Activated T-cell treated with anti-CD3 and anti-CD28 coated beads for 1 hour (primary cell): Measurements from ENCODE around the gene PBX1.
"Not testable (repeated sequence)": the region's sequence is repeated elsewhere in the genome, so short reads cannot be mapped to it uniquely, and the experiment has no call there.

ENCODE experiments used
- DNase-seq: peaks from one replicate; pipeline ENCODE4 v3.0.0-alpha.2; 2020; ENCODE audit warnings: low read depth

The PBX1 gene

DNA sequence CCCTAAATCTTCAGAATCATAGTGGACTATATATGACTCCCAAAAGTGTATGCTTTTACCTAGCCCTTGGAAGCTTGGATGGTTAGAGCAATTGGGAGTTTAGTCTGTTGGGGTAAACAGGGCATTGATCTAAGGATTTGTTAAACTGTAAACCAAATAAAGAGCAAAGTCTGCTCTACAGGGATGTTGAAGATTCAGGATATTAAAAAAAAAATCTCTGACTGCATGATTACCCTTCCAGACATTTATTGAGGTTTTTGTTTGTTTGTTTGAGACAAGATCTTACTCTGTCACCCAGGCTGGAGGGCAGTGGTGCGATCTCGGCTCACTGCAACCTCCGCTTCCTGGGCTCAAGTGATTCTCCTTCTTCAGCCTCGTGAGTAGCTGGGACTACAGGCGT, 31.6 kb downstream of the PBX1 start:
- DNase-seq = no peak

DNA sequence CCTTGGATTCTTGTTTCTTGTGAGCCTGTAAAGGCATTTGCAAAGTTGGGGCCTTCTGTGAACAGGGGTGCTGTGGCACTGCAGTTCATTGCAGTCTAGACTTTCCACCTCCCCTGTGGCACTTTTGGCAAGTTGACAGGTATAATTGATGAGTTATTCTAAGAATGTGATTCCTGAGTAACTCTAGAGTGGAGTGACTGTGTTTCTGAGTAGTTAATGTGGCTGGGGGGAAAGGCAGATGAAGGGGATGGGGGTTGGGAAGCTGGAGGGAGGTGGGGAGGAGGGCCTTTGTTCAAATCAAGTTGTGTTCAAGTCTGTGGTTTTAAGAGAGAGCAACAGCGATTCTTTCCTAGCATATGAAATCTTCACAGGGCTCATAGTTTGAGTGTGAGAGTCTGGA, 32.9 kb downstream of the PBX1 start:
- DNase-seq = no peak

DNA sequence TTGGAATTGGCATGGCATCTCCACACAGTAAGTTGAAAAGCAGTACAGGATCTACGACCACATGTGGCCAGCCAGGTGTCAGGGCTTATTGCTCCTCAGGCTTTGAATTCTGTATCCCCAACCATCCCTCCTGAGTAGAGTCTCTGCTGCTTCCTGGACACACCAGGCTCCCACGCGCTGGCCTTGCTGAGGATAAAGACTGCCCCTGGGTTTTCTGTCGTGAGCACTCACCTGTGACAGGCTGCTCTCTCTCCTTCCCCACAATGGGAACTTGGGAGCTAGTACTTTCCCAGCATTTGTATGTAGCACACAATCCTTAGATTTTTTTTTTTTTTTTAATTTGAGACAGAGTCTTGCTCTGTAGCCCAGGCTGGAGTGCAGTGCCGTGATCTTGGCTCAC, 33.6 kb downstream of the PBX1 start:
- DNase-seq = no peak

DNA sequence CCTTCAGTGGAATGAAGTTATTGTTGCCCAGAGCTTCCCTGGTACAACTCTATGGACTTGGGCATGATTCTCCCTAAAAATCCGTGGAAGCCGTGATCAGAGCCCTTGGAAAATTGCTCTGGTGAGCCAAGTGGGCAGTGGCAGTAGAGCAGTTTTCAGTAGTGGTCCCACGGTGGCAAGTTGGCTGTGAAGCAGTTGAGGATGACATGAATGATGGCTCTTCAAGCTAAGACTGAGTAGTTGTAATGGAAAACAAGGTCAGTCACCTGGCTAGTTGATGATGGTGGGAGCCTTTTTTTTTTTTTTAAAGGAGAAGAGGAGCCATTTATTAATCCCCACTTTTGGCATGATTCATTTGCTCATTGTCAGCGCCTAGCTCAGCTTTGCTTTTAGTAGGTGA, 36.2 kb downstream of the PBX1 start:
- DNase-seq = no peak

DNA sequence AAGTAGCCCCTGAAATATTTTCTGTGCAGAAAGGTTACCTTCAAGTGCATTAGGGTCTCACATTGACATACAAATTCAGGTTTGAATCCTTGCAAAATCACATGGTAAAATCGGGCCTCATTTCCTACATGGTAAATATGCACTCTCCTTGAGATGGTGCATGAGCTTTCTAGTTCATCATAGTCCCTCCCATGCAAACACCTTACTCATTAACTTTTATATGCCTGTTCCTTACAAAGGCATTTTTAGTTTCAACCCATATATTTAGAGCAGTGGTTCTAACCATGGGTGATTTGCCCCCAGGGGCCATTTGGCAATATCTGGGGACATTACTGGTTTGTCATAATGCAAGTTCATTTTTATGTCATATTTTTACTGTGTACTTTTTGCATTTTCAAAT, 37.2 kb downstream of the PBX1 start:
- no peak for DNase-seq

DNA sequence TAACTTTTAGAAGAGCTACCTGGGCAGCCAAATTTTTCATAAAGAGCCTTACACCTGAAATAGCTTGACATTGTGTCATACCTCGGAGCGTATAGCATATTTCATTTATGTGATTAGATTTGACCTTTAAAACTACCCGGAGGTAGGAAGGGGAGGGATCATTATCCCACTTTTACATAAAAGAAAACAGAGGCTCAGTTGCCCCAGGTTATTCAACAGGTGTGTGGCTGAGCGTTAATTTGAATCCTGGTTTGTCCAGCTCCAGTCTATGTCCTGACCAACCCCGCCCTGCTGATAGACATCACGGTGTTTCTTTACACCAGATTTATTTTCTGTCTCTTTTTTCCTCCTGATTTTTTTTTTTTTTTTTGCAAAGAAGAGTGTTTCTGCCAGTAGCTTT, 39.7 kb downstream of the PBX1 start:
- no peak for DNase-seq

DNA sequence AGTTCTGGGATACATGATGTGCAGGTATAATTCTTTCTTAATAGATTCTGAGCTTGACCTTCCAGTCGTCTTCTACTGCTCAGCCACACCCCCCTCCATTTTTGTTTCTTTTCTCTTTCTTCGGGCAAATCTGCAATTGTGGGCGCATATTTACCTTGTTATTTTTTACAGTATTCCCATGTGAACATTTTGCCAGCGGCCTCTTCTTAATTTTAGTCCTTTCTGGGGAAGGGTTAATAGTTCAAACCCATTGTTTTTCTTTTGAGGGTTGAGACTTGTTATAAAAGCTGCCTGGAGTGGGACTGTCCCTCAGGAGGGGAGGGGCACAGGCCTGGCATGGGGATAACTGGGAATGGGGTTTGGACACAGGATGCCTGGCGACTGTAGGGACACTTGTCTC, 40.3 kb downstream of the PBX1 start:
- DNase-seq = no peak

DNA sequence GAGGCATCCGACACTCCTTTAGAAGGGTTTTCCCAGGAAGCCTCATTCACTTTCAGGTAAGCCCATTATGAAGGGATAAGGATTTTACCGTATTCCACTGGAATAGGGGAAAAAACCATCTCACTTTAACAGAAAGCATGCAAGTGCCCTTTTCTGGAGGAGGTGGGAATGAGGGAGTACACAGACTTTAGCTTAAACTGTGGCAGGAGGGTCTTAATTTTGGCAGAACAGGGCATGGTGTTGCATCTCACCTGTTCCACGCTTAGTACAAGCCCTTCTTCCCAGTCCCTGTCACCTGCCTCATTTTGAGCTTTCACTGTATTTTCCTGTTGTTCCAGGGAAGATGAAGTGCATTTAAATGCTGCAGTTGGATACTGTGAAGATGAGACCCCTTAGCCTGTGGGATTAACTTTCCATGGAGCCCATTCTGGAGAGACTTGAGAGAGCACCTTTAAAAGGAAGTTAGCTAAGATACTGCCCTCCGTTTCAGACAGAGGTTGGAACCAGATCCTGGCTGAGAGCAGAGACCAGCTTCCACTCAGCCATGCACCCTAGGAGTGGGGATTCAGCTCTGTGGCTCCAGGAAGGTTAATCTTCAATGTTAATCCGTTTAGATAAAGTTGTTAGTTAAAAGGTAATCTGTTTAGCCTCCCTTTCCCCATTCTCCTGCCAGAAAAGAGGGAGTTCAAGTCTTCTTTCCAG, 42.6 kb downstream of the PBX1 start:
- no peak for DNase-seq

DNA sequence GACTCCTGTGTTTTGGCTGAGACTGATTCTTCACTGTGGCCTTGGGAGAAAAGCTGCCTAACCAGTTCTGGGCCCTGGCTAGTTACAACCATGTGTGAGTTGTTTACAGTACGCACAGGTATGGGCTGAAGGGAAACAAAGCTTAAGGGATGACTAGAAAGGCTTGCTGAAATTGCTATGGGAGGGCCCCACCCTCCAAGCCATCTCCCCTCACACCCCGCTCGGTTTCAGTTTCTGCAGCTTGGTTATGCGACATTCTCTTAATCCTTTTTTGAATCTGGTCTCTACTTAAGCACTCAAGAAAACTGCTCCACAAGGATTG, 43.1 kb downstream of the PBX1 start:
- no peak for DNase-seq

DNA sequence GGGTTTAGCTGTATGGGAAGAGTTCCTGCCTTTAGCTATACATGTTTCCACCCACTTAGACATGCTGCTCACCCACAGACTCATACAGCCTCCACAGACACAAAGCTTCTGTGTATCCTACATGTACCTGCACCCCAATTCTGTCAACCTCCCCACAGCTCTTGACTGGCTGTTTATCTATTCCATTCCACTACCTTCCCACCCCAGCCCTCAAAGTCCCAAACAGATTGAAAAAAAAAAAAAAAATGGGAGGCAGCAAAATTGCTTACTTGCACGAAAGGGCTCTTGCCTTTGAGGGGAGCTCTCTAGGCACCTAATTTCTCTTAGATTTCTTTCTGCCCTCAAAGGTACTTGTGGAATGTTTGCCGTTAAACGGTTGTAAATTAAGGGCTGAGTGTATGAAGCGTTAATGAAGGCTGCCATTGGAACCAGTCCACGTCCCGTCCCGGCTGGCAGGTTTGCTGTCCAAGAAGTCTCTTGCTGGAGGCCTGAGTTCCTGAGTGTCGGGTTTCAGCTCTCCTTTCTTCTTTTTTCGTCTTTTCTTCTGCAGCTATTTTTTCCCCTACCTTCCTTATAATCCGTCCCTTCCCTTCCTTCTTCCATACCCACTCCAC, 43.6 kb downstream of the PBX1 start:
- DNase-seq = no peak

DNA sequence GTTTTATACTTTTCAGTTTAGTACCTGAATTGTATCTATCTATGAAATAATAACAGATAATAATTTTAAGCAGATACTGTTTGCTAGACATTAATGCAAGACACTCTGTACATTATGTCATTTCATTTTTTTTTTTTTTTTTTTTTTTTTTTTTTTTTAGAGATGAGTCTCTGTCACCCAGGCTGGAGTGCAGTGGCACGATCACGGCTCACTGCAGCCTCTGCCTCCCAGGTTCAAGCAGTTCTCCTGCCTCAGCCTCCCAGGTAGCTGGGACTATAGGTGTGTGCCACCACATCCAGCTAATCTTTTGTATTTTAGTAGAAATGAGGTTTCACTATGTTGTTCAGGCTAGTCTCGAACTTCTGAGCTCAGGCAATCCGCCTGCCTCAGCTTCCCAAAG, 44.8 kb downstream of the PBX1 start:
- not testable (repeated sequence) for DNase-seq

DNA sequence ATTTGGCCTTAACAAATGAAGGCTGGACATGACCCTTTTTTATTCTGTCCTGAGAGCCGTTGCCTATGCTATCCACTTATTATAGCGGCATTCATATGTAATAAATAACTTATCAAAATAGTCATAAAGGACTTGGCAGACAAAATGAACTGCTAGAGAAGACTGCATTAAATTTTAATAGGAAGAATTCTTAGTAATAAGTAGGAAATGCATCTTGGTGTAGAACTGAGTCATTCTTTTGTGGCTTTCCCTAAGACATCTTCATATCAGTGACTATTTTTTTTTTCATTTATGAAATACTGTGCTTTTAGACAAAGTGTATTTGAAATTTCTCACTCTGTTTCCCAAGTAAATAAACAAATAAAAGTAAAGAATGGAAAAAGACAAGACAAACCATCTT, 45.6 kb downstream of the PBX1 start:
- DNase-seq = no peak

DNA sequence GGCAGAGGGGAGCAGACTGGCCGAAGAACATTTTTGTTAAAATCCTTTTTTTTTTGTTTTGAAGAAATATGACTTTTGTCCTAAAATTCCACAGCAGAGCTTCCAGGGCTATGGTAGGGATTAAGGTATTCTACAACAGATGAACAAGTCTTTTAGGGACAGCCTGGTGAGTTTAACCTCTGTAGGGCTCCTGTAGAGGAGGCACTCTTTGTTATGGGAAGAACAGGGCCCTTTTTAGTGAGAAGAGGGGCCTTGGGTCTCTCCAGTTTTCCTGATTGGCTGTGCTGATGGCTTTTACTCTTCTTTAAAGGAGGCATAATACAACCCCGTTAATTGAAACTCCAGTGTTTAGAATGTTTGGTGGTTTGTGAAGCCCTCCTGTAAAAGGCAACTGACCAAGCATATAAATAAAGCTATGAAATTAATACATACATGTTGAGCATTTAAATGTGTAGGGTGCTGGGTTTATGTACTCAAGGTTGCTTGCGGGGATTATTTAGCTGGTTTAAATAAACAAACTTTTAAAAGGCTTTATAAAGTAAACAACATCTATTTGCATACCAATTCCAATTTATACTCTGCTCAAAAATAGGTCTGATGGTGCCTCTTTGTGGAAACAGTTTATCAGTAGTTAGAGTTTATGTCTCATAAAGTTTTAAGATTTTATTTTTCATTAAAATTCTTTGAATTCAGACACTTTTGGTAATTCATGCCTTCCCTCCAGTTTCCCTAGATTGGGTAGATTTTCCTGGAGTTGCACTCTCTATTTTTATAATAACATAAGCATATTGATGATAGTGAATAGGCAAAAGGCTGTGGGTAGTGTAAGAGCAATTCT, 46.5 kb downstream of the PBX1 start:
- DNase-seq = no peak

DNA sequence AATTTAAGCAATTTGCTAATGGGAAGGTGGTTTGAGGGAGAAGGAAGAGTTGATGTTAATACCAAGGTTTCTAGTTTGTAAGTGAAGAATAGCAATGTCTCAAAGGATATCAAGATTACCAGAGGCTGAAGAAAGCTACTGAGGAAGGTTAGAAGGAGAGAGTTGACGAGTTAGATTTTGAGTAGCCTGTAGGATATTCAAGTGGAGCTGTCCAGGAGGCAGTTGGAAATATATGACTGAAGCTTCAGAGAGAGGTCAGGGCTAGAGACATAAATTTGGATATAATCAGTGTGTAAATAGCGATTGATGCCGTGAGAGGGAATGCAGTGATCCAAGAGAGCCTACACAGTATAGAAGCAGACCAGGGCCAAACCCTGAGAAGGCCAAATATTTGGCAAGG, 48.4 kb downstream of the PBX1 start:
- no peak for DNase-seq

DNA sequence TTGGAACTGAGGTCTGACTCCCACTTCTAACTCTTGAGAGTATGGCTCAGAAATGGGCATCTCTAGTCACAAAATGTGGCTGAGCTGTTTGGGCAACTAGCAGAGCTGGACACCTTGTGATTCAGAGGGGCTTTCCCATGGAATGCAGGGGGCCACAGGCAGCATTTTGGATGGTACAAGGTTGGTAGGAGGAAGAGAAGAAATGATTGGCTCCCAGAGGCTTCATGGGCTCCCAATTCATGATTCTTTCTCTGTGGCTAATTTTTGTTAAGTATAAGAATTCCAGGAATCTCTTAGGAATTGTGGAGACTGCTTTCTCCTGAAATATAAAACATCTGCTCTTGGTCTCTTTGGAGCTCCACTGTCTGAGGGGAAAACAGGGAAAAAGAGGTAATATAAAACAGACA, 49.7 kb downstream of the PBX1 start:
- DNase-seq = no peak

DNA sequence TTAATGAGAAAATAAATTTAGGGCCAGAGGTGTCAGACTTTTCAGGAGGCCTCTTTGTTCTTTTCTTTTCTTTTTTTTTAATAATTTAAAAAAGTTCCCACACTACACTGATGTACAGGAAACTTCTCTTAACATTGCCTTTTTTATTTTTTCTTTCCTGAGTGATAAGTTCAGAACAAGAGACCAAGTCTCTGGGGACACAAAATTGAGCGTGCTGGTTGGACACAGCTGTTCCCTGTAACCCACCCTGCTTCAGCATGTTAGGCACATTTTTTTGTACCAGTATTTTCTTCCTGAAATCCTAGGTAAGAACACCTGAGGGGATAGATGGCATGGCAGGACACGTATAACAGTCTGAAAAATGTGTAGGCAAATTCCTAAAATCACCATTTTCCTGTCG, 50.1 kb downstream of the PBX1 start:
- no peak for DNase-seq

DNA sequence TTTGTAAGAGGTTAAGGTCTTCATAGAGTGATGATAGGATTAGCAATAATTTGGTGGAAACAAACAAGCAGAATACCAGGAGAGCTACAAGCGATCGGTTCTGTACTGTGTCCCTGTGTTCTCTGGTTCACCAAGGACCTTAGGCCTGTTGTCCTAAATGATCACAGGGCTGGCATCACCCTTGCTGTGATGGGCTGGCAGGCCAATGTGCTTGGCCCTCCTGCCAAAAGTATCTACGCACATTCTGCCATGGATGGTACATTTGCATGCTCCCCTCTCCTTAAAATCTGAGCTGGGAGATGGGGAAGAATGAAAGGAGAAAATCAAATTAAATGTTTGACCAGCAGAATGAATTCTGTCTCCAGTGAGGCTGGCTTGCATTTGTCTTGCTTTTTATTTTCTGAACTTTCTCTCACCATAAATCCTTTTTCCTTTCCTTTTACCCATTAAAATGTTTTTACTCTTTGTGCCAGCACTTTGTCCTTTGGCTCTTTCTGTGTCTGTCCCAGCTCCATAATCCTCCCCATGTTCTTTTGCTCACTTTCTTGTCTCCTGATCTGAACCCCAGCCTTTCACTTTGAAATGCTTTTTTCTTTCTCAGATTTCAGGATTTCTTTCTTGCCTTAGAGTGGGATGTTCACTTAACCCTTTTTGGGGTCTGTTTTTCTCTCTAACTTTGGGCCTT, 51.7 kb downstream of the PBX1 start:
- no peak for DNase-seq

DNA sequence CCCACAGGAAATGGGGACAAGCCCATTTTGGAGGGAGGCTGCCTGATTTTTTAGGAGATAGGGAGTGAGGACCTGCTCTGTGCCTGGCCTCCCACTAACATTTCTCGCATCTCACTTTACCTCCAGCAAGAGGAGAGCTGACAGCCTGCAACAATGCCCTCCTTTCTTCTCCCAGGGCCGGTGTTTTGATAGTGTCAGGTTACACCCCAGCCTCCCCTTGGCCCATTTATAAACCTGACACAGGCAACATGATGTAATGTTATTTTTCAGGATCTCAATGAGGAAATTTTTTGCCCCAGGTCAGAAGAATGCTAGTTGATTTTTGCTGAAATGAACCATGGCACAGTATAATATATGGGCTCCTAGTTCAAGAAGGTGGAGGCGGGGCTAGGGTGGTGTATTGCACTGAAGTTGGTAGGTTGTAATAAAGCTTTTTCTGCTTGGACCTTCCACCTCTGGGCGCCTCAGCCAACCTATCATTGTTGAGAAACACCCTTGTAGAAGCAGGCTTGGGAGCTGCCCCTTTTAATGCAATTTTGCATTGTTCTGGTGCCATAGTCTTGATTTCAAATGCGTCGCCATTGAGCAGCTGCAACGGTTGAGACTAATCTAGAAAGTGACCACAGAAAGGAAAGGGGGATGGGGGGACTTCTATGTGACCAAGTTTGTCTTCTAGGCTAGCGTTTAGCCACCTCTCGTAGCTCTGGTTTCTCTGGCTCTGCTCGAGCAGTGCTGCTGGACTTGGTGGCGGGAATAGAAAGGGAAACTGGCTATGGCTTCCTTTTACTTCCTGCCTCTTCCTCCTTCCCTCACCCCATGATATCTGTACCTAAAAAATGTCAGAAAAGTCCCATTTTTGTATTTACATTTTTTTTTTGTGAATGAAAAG, 53.0 kb downstream of the PBX1 start:
- no peak for DNase-seq

DNA sequence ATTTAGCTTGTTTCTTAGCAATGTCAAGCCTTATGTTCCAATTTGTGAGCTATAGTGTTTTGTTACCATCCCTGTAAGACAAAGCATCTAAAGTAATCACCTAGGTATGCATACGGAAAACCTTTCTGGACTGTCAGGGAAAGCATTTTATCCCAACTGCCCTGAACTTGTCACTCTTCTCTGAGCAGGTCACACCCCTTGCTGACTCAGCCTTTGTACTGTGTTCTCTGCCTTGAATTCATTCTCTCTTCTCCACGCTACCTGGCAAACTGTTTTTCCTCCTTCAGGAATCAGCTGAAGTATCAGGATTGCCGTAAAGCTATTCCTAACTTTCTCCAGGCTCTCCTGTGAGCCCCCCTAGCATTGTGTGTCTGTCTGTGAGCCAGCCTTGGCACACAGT, 54.2 kb downstream of the PBX1 start:
- DNase-seq = no peak

DNA sequence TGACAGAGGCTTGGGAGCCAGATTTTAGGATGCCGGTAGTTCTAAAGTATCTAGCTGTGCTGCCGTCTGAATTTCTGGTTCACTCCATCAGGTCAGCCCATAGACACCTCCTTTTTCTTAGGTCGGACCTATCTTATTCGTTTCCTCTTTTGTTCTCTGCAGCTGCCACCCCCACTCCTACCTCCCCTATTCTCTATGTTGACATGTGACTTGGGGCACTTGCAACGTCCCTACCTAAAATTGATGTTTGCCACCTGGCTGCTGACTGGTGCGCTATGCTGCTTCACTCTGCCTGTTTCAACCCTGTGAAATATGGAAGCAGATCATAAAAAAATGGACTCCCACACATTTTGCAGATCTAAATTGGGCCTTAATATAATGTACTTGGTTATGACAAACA, 55.3 kb downstream of the PBX1 start:
- DNase-seq = no peak

DNA sequence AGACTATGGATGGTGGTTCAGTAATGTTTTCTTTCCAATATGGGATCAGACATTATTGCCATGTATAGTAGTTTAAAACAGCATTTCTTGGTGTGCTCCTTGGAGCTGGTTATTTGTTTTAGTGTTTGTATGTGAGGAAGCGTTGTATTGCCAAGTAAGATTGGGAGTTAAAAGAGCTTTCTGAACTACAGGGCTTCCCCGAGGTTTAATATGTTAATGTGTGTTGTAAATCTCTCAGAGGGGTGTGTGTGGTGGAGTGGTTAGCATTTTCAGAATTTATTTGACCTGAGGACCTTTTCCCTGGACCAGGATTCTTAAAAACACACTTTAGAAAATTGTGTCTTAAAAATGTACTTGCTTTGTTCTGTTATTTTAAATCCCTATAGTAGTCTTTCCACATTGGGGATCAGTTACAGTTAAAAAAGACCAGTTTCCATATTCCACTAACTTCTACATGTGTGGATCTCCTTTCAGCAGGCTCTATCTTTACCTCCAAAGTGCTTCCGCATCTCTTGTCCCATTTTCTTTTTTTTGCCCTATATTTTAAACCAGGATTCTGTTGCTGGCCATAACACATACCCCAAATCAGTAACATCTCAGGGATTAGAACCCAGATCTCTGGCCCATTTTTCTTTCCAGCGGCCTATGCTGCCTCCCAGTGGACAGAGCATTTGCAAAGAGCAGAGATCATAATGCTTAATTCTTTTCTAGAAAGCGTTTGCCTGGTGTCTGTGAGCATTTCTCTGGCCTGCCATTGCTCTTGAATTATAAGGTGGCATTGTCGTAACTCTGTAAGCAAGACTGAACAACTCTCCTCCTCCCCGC, 58.6 kb downstream of the PBX1 start:
- DNase-seq = no peak
